Large intestine (tissue), 3 donors: Measurements from ENCODE around the gene NGB. TPM values are rescaled to one million over a fixed set of nuclear protein-coding genes. Genes with fewer than 3 reads are reported as not detected.

Source experiments
- DNase-seq, 2 donors: peaks; one replicate each; pipeline versions ENCODE4 v3.0.0 to v3.0.0-alpha.2; 2013
- H3K27ac ChIP-seq: one replicate; pipeline ENCODE4 v1.5.1; 2013; ENCODE audit warnings: low read length
- H3K27me3 ChIP-seq: 2 replicates; pipeline ENCODE4 v1.6.1; 2013; ENCODE audit warnings: low read length; ENCODE audit not compliant: control insufficient read depth, insufficient read depth
- H3K36me3 ChIP-seq: 2 replicates; pipeline ENCODE4 v1.6.1; 2013; ENCODE audit warnings: low read length; ENCODE audit not compliant: control insufficient read depth, insufficient read depth
- H3K4me1 ChIP-seq: one replicate; pipeline ENCODE4 v1.6.1; 2013; ENCODE audit warnings: low read length; ENCODE audit not compliant: control insufficient read depth, insufficient read depth
- H3K4me3 ChIP-seq: one replicate; pipeline ENCODE4 v1.5.1; 2013; ENCODE audit warnings: low read length
- H3K9me3 ChIP-seq: one replicate; pipeline ENCODE4 v1.6.1; 2013; ENCODE audit warnings: mild to moderate bottlenecking, low read depth, low read length, moderate library complexity; ENCODE audit not compliant: control insufficient read depth
- WGBS: methylation state at CpG from one replicate; pipeline ENCODE4 v1.1.5; 2013; ENCODE audit warnings: low lambda C conversion rate; ENCODE audit not compliant: insufficient coverage; 5-methylcytosine and 5-hydroxymethylcytosine counted together
- polyA plus RNA-seq: library from polyadenylated mRNA; unstranded; fragments of 120-200 nt; gene quantifications from one replicate; pipeline ENCODE4 v1.2.1, GENCODE V29; 2013

NGB gene
- polyA plus RNA-seq, 1 donor: 3.1 TPM

DNA sequence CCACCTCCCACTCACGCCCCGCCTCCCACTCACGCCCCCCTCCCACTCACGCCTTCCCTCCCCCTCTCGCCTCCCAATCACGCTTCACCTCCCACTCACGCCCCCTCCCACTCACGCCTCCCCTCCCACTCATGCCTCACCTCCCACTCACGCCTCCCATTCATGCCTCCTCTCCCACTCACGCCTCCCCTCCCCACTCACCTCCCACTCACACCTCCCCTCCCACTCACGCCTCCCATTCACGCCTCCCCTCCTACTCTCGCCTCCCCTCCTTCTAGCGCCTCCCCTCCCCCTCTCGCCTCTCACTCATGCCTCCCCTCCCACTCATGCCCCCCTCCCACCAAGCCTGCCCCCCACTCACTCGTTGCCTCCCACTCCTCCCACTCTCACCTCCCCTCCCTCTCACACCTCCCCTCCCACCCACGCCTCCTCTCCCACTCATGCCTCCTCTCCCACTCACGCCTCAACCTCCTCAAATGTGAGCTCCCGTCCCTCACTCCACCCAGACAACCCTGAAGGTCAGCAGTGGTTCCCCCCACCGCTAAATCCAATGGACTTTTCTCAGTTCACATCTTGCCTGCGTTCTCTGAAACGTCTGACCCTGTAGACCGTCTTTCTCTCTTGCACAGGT, 49.6 kb downstream of the NGB start:
- no peak for DNase-seq
- Histone ChIP-seq H3K36me3 (no peaks in the 10 kb centered on the region), H3K27me3 (peaks cover 2% of the 10 kb centered on the region), H3K4me3 (no peak overlapping the region), H3K4me1 (no peaks in the 10 kb centered on the region), H3K9me3 (no peaks in the 10 kb centered on the region), H3K27ac (no peak overlapping the region)
- no CpG with 5 or more reads among the region's 23 CpGs for WGBS

DNA sequence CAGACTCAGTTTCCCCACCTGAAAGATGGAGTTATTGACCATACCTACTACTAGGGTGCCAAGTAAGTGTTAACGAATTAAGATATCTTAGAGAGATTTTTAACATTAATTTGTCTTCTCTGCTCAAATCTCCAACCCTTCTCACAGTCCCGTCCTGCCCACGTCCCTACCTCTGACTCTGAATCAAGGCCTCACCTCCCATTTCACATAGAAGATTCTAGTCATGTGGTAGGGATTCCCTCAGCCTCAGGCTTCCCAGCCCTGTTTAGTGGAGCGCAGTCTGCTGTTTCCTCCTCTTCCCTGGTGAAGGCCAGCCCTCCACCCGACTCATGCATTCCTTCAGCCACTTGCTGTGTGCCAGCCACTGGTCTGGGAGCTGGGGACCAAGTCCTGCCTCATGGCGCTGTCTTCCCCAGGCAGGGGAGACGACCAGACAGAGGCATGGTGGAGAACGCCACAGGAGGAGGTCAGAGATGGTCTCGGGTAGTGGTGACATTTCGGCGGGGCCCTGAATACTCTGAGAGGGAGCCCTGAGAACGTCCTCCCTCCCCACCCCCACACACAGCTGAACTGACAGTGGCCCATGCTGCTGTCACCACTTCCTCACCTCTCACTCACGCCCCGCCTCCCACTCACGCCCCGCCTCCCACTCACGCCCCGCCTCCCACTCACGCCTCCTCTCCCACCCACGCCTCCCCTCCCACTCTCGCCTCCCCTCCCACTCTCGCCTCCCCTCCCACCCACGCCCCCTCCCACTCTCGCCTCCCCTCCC, 50.6 kb downstream of the NGB start:
- Histone ChIP-seq H3K27ac (no peak overlapping the region), H3K36me3 (no peaks in the 10 kb centered on the region), H3K27me3 (peaks cover 7% of the 10 kb centered on the region), H3K4me1 (no peaks in the 10 kb centered on the region), H3K4me3 (no peak overlapping the region), H3K9me3 (no peaks in the 10 kb centered on the region)
- WGBS: no CpG with 5 or more reads among the region's 24 CpGs
- DNase-seq: no peak

DNA sequence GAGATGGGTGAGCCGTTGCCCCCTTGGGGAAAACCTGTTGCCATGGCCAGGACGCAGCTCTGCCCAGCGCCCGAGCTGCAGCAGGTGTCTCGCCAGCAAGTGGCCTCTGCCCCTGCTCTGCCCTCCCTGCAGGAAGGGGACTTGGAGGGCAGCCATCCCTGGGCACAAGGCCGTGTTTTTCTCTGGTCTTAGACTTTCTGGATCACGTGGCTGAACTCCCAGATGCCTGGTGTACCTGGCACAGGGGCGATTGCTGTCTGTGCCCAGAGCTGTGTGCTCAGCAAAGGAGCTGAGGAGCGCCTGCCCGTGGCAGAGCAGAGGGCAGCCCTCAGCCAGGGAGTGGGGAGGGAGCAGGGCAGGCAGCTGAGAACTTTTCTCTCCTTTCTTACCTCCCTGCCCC, 51.4 kb downstream of the NGB start:
- no peaks in the 10 kb centered on the region for H3K4me1 ChIP-seq
- H3K36me3 ChIP-seq: no peaks in the 10 kb centered on the region
- peaks cover 7% of the 10 kb centered on the region for H3K27me3 ChIP-seq
- no peak overlapping the region for H3K27ac ChIP-seq
- no peak overlapping the region for H3K4me3 ChIP-seq
- DNase-seq: no peak
- H3K9me3 ChIP-seq: no peaks in the 10 kb centered on the region
- WGBS: no CpG with 5 or more reads among the region's 10 CpGs

DNA sequence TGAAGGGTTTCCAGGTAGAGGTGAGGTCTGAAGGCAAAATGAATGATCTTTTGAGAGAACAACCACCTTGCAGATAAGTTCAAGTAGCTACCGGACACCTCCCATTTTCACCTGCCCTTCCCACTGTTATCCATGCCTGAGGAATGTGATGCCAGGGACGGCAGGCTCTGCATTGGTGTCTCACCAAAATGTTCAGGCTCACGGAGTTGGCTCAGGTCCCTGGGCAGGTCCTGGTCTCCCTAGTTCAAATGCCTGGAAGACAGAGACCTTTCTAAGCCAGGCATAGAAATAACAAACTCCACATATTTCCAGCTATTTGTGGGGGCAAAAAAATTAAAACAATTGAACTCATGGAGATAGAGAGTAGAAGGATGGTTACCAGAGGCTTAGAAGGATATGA, 53.5 kb downstream of the NGB start:
- Histone ChIP-seq H3K36me3 (no peaks in the 10 kb centered on the region), H3K27me3 (peaks cover 7% of the 10 kb centered on the region), H3K4me1 (peaks cover 3% of the 10 kb centered on the region), H3K27ac (no peak overlapping the region), H3K4me3 (no peak overlapping the region), H3K9me3 (no peaks in the 10 kb centered on the region)
- WGBS: no CpG with 5 or more reads among the region's 3 CpGs
- DNase-seq: no peak

Other genes with a start within 250 kb of the NGB start
- 19.4 TPM for gene IRF2BPL, start 242.5 kb downstream of the NGB start, polyA plus RNA-seq
- 22.0 TPM for gene CIPC, start 172.9 kb downstream of the NGB start, polyA plus RNA-seq
- gene ZDHHC22, start 129.4 kb downstream of the NGB start, polyA plus RNA-seq: 1.6 TPM
- 7.7 TPM for gene TMEM63C, start 89.4 kb downstream of the NGB start, polyA plus RNA-seq
- 17.2 TPM for gene POMT2, start 49.7 kb upstream of the NGB start, polyA plus RNA-seq
- 28.8 TPM for gene GSTZ1, start 49.8 kb upstream of the NGB start, polyA plus RNA-seq
- gene TMED8, start 105.9 kb upstream of the NGB start, polyA plus RNA-seq: 14.7 TPM
- 1.6 TPM for gene SAMD15, start 106.2 kb upstream of the NGB start, polyA plus RNA-seq
- 0.84 TPM for gene NOXRED1, start 152.3 kb upstream of the NGB start, polyA plus RNA-seq
- 26.0 TPM for gene VIPAS39, start 186.4 kb upstream of the NGB start, polyA plus RNA-seq
- 119 TPM for gene AHSA1, start 186.9 kb upstream of the NGB start, polyA plus RNA-seq
- 0.07 TPM for gene ISM2, start 227.6 kb upstream of the NGB start, polyA plus RNA-seq